Muscle layer of colon (tissue), 2 donors: ENCODE results near the gene PATE1.

Source experiments
- H3K27ac ChIP-seq: one replicate; pipeline ENCODE4 v1.7.0; 2013; ENCODE audit warnings: low read depth, mild to moderate bottlenecking, low read length, moderate library complexity
- H3K27me3 ChIP-seq, 2 donors: one replicate each; pipeline ENCODE4 v1.7.0; 2013; ENCODE audit warnings: low read length in 2 of 2, mild to moderate bottlenecking in 2 of 2; ENCODE audit not compliant: insufficient read depth in 2 of 2, control insufficient read depth in 1 of 2
- H3K36me3 ChIP-seq: one replicate; pipeline ENCODE4 v1.7.0; 2013; ENCODE audit warnings: mild to moderate bottlenecking, low read length; ENCODE audit not compliant: insufficient read depth
- H3K4me1 ChIP-seq: one replicate; pipeline ENCODE4 v1.7.0; 2013; ENCODE audit warnings: mild to moderate bottlenecking, low read length; ENCODE audit not compliant: insufficient read depth
- H3K4me3 ChIP-seq, 2 donors: one replicate each; pipeline ENCODE4 v1.7.0; 2013; ENCODE audit warnings: low read length in 2 of 2, low read depth in 1 of 2, mild to moderate bottlenecking in 1 of 2, moderate library complexity in 1 of 2
- H3K9ac ChIP-seq: one replicate; pipeline ENCODE4 v1.7.0; 2013; ENCODE audit warnings: low read length
- H3K9me3 ChIP-seq: one replicate; pipeline ENCODE4 v1.7.0; 2013; ENCODE audit warnings: mild to moderate bottlenecking, low read length
- donor health status: abdominal sarcoma.
- donor health status: Adenocarcinoma of cecum.

PATE1 gene

DNA sequence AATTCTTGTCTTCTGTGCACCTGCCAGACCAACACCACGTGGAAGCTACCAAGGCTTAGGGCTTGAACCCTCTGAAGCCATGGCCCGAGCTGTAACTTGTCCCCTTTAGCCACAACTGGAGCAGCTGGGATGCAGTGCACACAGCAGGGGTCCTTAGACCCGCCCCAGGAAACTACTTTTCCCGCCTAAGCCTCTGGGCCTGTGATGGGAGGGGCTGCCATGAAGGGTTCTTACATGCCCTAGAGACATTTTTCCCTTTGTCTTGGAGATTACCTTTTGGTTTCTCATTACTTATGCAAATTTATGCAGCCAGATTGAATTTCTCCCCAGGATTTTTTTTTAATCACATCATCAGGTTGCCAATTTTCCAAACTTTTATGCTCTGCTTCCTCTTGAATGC is 51.6 kb downstream of the PATE1 start:
- H3K27ac ChIP-seq = no peak overlapping the region
- no peak overlapping the region for H3K4me3 ChIP-seq
- no peak overlapping the region for H3K9ac ChIP-seq
- no peaks in the 10 kb centered on the region for H3K4me1 ChIP-seq
- H3K27me3 ChIP-seq = no peaks in the 10 kb centered on the region
- H3K36me3 ChIP-seq = no peaks in the 10 kb centered on the region
- H3K9me3 ChIP-seq = no peaks in the 10 kb centered on the region
